Muscle layer of colon (tissue), 2 donors: ENCODE measurements around the gene TULP3.
"Not testable (repeated sequence)": the region's sequence is repeated elsewhere in the genome, so short reads cannot be mapped to it uniquely, and the experiment has no call there.

Experiments
- H3K27ac ChIP-seq: one replicate; pipeline ENCODE4 v1.7.0; 2013; ENCODE audit warnings: low read depth, mild to moderate bottlenecking, low read length, moderate library complexity
- H3K27me3 ChIP-seq, 2 donors: one replicate each; pipeline ENCODE4 v1.7.0; 2013; ENCODE audit warnings: low read length in 2 of 2, mild to moderate bottlenecking in 2 of 2; ENCODE audit not compliant: insufficient read depth in 2 of 2, control insufficient read depth in 1 of 2
- H3K36me3 ChIP-seq: one replicate; pipeline ENCODE4 v1.7.0; 2013; ENCODE audit warnings: mild to moderate bottlenecking, low read length; ENCODE audit not compliant: insufficient read depth
- H3K4me1 ChIP-seq: one replicate; pipeline ENCODE4 v1.7.0; 2013; ENCODE audit warnings: mild to moderate bottlenecking, low read length; ENCODE audit not compliant: insufficient read depth
- H3K4me3 ChIP-seq, 2 donors: one replicate each; pipeline ENCODE4 v1.7.0; 2013; ENCODE audit warnings: low read length in 2 of 2, low read depth in 1 of 2, mild to moderate bottlenecking in 1 of 2, moderate library complexity in 1 of 2
- H3K9ac ChIP-seq: one replicate; pipeline ENCODE4 v1.7.0; 2013; ENCODE audit warnings: low read length
- H3K9me3 ChIP-seq: one replicate; pipeline ENCODE4 v1.7.0; 2013; ENCODE audit warnings: mild to moderate bottlenecking, low read length
- donor health status: abdominal sarcoma.
- donor health status: Adenocarcinoma of cecum.

TULP3 gene

GRCh38 chr12:2857576-2857975 is 33.1 kb upstream of the TULP3 start:
- no peak overlapping the region for H3K4me3 ChIP-seq

GRCh38 chr12:2858334-2858733 is 32.4 kb upstream of the TULP3 start:
- no peak overlapping the region for H3K27ac ChIP-seq
- H3K4me1 ChIP-seq = no peaks in the 10 kb centered on the region
- H3K9me3 ChIP-seq = no peaks in the 10 kb centered on the region
- H3K27me3 ChIP-seq = no peaks in the 10 kb centered on the region
- no peak overlapping the region for H3K9ac ChIP-seq
- peaks cover 5% of the 10 kb centered on the region for H3K36me3 ChIP-seq
- H3K4me3 ChIP-seq = no peak overlapping the region

More at GRCh38 chr12:2857576-2857975, 33.1 kb upstream of the TULP3 start:
- no peak overlapping the region for H3K27ac ChIP-seq
- H3K36me3 ChIP-seq = peaks cover 5% of the 10 kb centered on the region
- no peaks in the 10 kb centered on the region for H3K9me3 ChIP-seq
- no peak overlapping the region for H3K9ac ChIP-seq
- H3K4me1 ChIP-seq = no peaks in the 10 kb centered on the region
- H3K27me3 ChIP-seq = no peaks in the 10 kb centered on the region

GRCh38 chr12:2858944-2859421 is 31.7 kb upstream of the TULP3 start:
- Histone ChIP-seq H3K9ac (no peak overlapping the region), H3K27me3 (no peaks in the 10 kb centered on the region), H3K9me3 (no peaks in the 10 kb centered on the region), H3K36me3 (peaks cover 5% of the 10 kb centered on the region), H3K27ac (no peak overlapping the region), H3K4me3 (no peak overlapping the region), H3K4me1 (no peaks in the 10 kb centered on the region)

- Histone ChIP-seq H3K36me3 (peaks cover 5% of the 10 kb centered on the region), H3K27me3 (no peaks in the 10 kb centered on the region), H3K4me3 (no peak overlapping the region), H3K4me1 (no peaks in the 10 kb centered on the region), H3K9me3 (no peaks in the 10 kb centered on the region), H3K27ac (no peak overlapping the region), H3K9ac (no peak overlapping the region)
Observed at GRCh38 chr12:2860170-2860569, 30.5 kb upstream of the TULP3 start.

- no peaks in the 10 kb centered on the region for H3K9me3 ChIP-seq
- H3K4me1 ChIP-seq = no peaks in the 10 kb centered on the region
- no peak overlapping the region for H3K9ac ChIP-seq
- no peak overlapping the region for H3K4me3 ChIP-seq
- no peaks in the 10 kb centered on the region for H3K27me3 ChIP-seq
- no peak overlapping the region for H3K27ac ChIP-seq
- no peaks in the 10 kb centered on the region for H3K36me3 ChIP-seq
Observed at GRCh38 chr12:2862876-2863275, 27.8 kb upstream of the TULP3 start.

GRCh38 chr12:2863402-2863801 is 27.3 kb upstream of the TULP3 start:
- H3K4me1 ChIP-seq, H3K27ac ChIP-seq, H3K36me3 ChIP-seq, H3K9ac ChIP-seq, H3K9me3 ChIP-seq, H3K27me3 ChIP-seq, H3K4me3 ChIP-seq: not testable (repeated sequence)

GRCh38 chr12:2864198-2864597 is 26.5 kb upstream of the TULP3 start:
- H3K27me3 ChIP-seq = no peaks in the 10 kb centered on the region
- H3K36me3 ChIP-seq = no peaks in the 10 kb centered on the region
- no peaks in the 10 kb centered on the region for H3K9me3 ChIP-seq
- no peaks in the 10 kb centered on the region for H3K4me1 ChIP-seq
- H3K4me3 ChIP-seq = no peak overlapping the region
- no peak overlapping the region for H3K9ac ChIP-seq
- no peak overlapping the region for H3K27ac ChIP-seq

GRCh38 chr12:2868986-2869632 is 21.6 kb upstream of the TULP3 start:
- H3K36me3 ChIP-seq, H3K27me3 ChIP-seq, H3K27ac ChIP-seq, H3K9me3 ChIP-seq, H3K4me1 ChIP-seq, H3K4me3 ChIP-seq, H3K9ac ChIP-seq: not testable (repeated sequence)

- H3K27ac ChIP-seq = no peak overlapping the region
- H3K4me3 ChIP-seq = peak overlapping the region; percentile 74 to 83
- H3K36me3 ChIP-seq = no peaks in the 10 kb centered on the region
- H3K4me1 ChIP-seq = peaks cover 15% of the 10 kb centered on the region
- H3K27me3 ChIP-seq = no peaks in the 10 kb centered on the region
- H3K9ac ChIP-seq = no peak overlapping the region
- no peaks in the 10 kb centered on the region for H3K9me3 ChIP-seq
Observed at GRCh38 chr12:2876431-2877046, 14.2 kb upstream of the TULP3 start.

- Histone ChIP-seq H3K27me3 (no peaks in the 10 kb centered on the region), H3K27ac (peak within 1 kb of the TSS; percentile 90), H3K4me1 (peaks cover 15% of the 10 kb centered on the region), H3K36me3 (no peaks in the 10 kb centered on the region), H3K9ac (peak within 1 kb of the TSS; percentile 52), H3K9me3 (no peaks in the 10 kb centered on the region), H3K4me3 (peak within 1 kb of the TSS; percentile 74 to 83)
Observed at GRCh38 chr12:2877047-2877952, 13.4 kb upstream of the TULP3 start, which contains the start of the genes FOXM1 and RHNO1. FOXM1 (minus strand) TSS chr12:2877174; CDS start chr12:2874478, 2,696 bp downstream. RHNO1 (plus strand) TSS chr12:2877223; CDS start chr12:2885367, 8,144 bp downstream.

GRCh38 chr12:2877953-2878732 is 12.5 kb upstream of the TULP3 start:
- Histone ChIP-seq H3K4me3 (peak overlapping the region; percentile 74 to 83), H3K36me3 (no peaks in the 10 kb centered on the region), H3K9me3 (no peaks in the 10 kb centered on the region), H3K27ac (peak overlapping the region; percentile 90), H3K27me3 (no peaks in the 10 kb centered on the region), H3K9ac (peak overlapping the region; percentile 52), H3K4me1 (peaks cover 15% of the 10 kb centered on the region)
